Fibroblast of lung (primary cell): ENCODE measurements around the gene PAGE2B. TPM values are rescaled to one million over a fixed set of nuclear protein-coding genes. Genes with fewer than 3 reads are reported as not detected.

ENCODE experiments used
- DNase-seq, 2 donors: peaks; one replicate each; pipeline versions ENCODE4 v3.0.0 to v3.0.0-alpha.2; 2010; ENCODE audit warnings: low read depth in 2 of 2
- H2AFZ ChIP-seq: 2 replicates; pipeline ENCODE4 v1.5.1; 2012; ENCODE audit warnings: low read length, control low read depth, inconsistent platforms
- H3K27ac ChIP-seq: 2 replicates; pipeline ENCODE4 v1.5.1; 2011; ENCODE audit warnings: low read length, control low read depth; ENCODE audit not compliant: insufficient read depth
- H3K27me3 ChIP-seq: 2 replicates; pipeline ENCODE4 v1.5.1; 2011; ENCODE audit warnings: mild to moderate bottlenecking, low read length; ENCODE audit not compliant: control insufficient read depth, insufficient read depth
- H3K36me3 ChIP-seq: 2 replicates; pipeline ENCODE4 v1.5.1; 2011; ENCODE audit warnings: low read length; ENCODE audit not compliant: control insufficient read depth, insufficient read depth
- H3K4me1 ChIP-seq: 2 replicates; pipeline ENCODE4 v1.5.1; 2011; ENCODE audit warnings: low read length; ENCODE audit not compliant: control insufficient read depth, insufficient read depth; ENCODE audit errors: extremely low read depth
- H3K4me2 ChIP-seq: 2 replicates; pipeline ENCODE4 v1.5.1; 2011; ENCODE audit warnings: low read length, control low read depth; ENCODE audit not compliant: insufficient read depth; ENCODE audit errors: extremely low read depth
- H3K4me3 ChIP-seq, 4 experiments: fragments of 200-600 bp in 1 of 4; sonication (generic) in 1 of 4; replicated peaks in 1 of 4; 2 replicates each; pipeline ENCODE4 v1.5.1; 2011 to 2016; ENCODE audit warnings: low read length in 4 of 4, low read depth in 3 of 4, mild to moderate bottlenecking in 3 of 4, control low read depth in 2 of 4, inconsistent platforms in 1 of 4, mixed read lengths in 1 of 4; ENCODE audit not compliant: insufficient read depth in 1 of 4; ENCODE audit errors: control extremely low read depth in 1 of 4
- H3K79me2 ChIP-seq: 2 replicates; pipeline ENCODE4 v1.5.1; 2012; ENCODE audit warnings: mild to moderate bottlenecking, low read length, inconsistent platforms; ENCODE audit not compliant: control insufficient read depth, insufficient read depth
- H3K9ac ChIP-seq: 2 replicates; pipeline ENCODE4 v1.5.1; 2011; ENCODE audit warnings: mild to moderate bottlenecking, low read length, control low read depth; ENCODE audit not compliant: insufficient read depth
- H3K9me3 ChIP-seq: 2 replicates; pipeline ENCODE4 v1.5.1; 2012; ENCODE audit warnings: low read depth, low read length; ENCODE audit not compliant: control insufficient read depth, insufficient read depth
- H4K20me1 ChIP-seq: 2 replicates; pipeline ENCODE4 v1.5.1; 2011; ENCODE audit warnings: low read length; ENCODE audit not compliant: control insufficient read depth, insufficient read depth; ENCODE audit errors: extremely low read depth
- CTCF ChIP-seq, 2 donors: IDR thresholded peaks in 1 of 2; conservative IDR thresholded peaks in 1 of 2; 1 replicate in 1 of 2; 2 replicates in 1 of 2; pipeline ENCODE4 v1.5.1; 2011 to 2012; ENCODE audit warnings: low read length in 2 of 2, control low read depth in 1 of 2, inconsistent platforms in 1 of 2, low read depth in 1 of 2, mild to moderate bottlenecking in 1 of 2
- EZH2 ChIP-seq: IDR thresholded peaks from 2 replicates; pipeline ENCODE4 v1.5.1; 2012; ENCODE audit warnings: low read length, control low read depth, mild to moderate bottlenecking; ENCODE audit errors: missing control alignments
- polyA plus RNA-seq, 2 donors: library from polyadenylated mRNA; depleted of rRNA in 1 of 2; stranded (reverse) in 1 of 2; unstranded in 1 of 2; fragments of >200 nt; gene quantifications; 2 replicates each; pipeline ENCODE4 v1.2.1, GENCODE V29; 2011 to 2012; ENCODE audit warnings: missing spikeins in 1 of 2
- total RNA-seq: library from RNA; depleted of rRNA; stranded (reverse); fragments of >200 nt; gene quantifications from 2 replicates; pipeline ENCODE4 v1.2.1, GENCODE V29; 2014

The PAGE2B gene
- total and polyA plus RNA-seq, 2 donors (not counting 1 experiment from before 2014, with no cell fraction given), result not detected

GRCh38 chrX:55030271-55031205 lies 44.3 kb upstream of the PAGE2B start, which contains the start of gene ALAS2:
ALAS2 (minus strand) TSS chrX:55030977; CDS start chrX:55026000, 4,977 bp downstream.
- no peak within 1 kb of the TSS for H3K4me2 ChIP-seq
- H2AFZ ChIP-seq, result no peak within 1 kb of the TSS
- no peaks in the 10 kb centered on the region for H4K20me1 ChIP-seq
- no peak within 1 kb of the TSS for H3K4me3 ChIP-seq
- no peak within 1 kb of the TSS for H3K27ac ChIP-seq
- no peaks in the 10 kb centered on the region for H3K36me3 ChIP-seq
- DNase-seq, result no peak
- H3K79me2 ChIP-seq, result no peaks in the 10 kb centered on the region
- no peak within 1 kb of the TSS for H3K9ac ChIP-seq
- H3K4me1 ChIP-seq, result no peaks in the 10 kb centered on the region
- H3K27me3 ChIP-seq, result no peaks in the 10 kb centered on the region
- no peak for TF ChIP-seq CTCF (conservative IDR thresholded peaks at IDR 0.05 in 1 of 2, IDR thresholded peaks at IDR 0.05 in 1 of 2; ENCODE audit: low read depth in 1 of 2, low read length in 2 of 2)
- TF ChIP-seq EZH2, result no peak
- no peaks in the 10 kb centered on the region for H3K9me3 ChIP-seq

GRCh38 chrX:55033429-55033828 lies 41.4 kb upstream of the PAGE2B start:
- H3K4me3 ChIP-seq, result no peak overlapping the region
- H4K20me1 ChIP-seq, result no peaks in the 10 kb centered on the region
- no peak for TF ChIP-seq CTCF (conservative IDR thresholded peaks at IDR 0.05 in 1 of 2, IDR thresholded peaks at IDR 0.05 in 1 of 2; ENCODE audit: low read depth in 1 of 2, low read length in 2 of 2)
- TF ChIP-seq EZH2, result no peak
- no peak overlapping the region for H3K9ac ChIP-seq
- H3K4me2 ChIP-seq, result no peak overlapping the region
- H3K79me2 ChIP-seq, result no peaks in the 10 kb centered on the region
- no peaks in the 10 kb centered on the region for H3K27me3 ChIP-seq
- H3K36me3 ChIP-seq, result no peaks in the 10 kb centered on the region
- H3K9me3 ChIP-seq, result no peaks in the 10 kb centered on the region
- H3K27ac ChIP-seq, result no peak overlapping the region
- peak in 1 of 2 donors; percentile 2 for DNase-seq
- no peak overlapping the region for H2AFZ ChIP-seq
- H3K4me1 ChIP-seq, result no peaks in the 10 kb centered on the region

GRCh38 chrX:55039471-55039870 lies 35.4 kb upstream of the PAGE2B start:
- Histone ChIP-seq H3K4me1 (no peaks in the 10 kb centered on the region), H3K9me3 (no peaks in the 10 kb centered on the region), H3K4me3 (no peak overlapping the region), H3K79me2 (no peaks in the 10 kb centered on the region), H2AFZ (no peak overlapping the region), H3K36me3 (no peaks in the 10 kb centered on the region), H3K4me2 (no peak overlapping the region), H3K27me3 (no peaks in the 10 kb centered on the region), H3K27ac (no peak overlapping the region), H4K20me1 (no peaks in the 10 kb centered on the region), H3K9ac (no peak overlapping the region)
- TF ChIP-seq CTCF (conservative IDR thresholded peaks at IDR 0.05 in 1 of 2, IDR thresholded peaks at IDR 0.05 in 1 of 2; ENCODE audit: low read depth in 1 of 2, low read length in 2 of 2), result no peak
- no peak for TF ChIP-seq EZH2
- peak; percentile 0 to 21 for DNase-seq
